Prostate gland (tissue), 2 donors: ENCODE measurements around the gene IQSEC3.

Experiments
- POLR2A ChIP-seq: fragments of 450-650 bp; IDR thresholded peaks from one replicate; pipeline ENCODE4 v1.6.1; 2016; ENCODE audit warnings: antibody characterized with exemption, mild to moderate bottlenecking
- POLR2AphosphoS5 ChIP-seq: sonication (generic); formaldehyde crosslinking; IDR thresholded peaks from one replicate; pipeline ENCODE4 v1.6.1; 2017; ENCODE audit warnings: antibody characterized with exemption
- TF ChIP-seq, protein P1 (sequence below), 4 experiments: fragments of 200-600 bp in 2 of 4; fragments of 450-650 bp in 2 of 4; sonication (generic) in 2 of 4; IDR thresholded peaks; 1 replicate in 3 of 4; 2 replicates in 1 of 4; pipeline ENCODE4 v1.5.1; 2016 to 2019; ENCODE audit warnings: antibody characterized with exemption in 4 of 4, mild to moderate bottlenecking in 2 of 4, moderate library complexity in 2 of 4

DNA sequence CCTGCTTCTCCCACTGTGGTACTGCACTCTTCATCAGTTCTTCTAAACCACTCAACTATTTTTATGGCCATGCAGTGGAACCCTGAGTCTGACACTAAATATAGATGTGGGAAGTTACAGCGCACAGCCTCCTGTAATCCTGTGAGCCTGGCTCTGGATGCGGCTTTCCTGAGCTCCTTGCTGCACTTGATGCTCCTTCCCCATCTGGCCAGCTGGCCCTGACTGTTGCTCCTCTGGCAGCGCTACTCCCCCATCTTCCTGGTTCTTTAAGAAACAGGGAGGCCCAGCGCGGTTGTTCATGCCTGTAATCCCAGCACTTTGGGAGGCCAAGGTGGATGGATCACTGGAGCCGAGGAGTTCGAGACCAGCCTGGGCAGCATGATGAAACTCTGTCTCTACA, 24.6 kb downstream of the IQSEC3 start:
- TF ChIP-seq, protein P1, sequence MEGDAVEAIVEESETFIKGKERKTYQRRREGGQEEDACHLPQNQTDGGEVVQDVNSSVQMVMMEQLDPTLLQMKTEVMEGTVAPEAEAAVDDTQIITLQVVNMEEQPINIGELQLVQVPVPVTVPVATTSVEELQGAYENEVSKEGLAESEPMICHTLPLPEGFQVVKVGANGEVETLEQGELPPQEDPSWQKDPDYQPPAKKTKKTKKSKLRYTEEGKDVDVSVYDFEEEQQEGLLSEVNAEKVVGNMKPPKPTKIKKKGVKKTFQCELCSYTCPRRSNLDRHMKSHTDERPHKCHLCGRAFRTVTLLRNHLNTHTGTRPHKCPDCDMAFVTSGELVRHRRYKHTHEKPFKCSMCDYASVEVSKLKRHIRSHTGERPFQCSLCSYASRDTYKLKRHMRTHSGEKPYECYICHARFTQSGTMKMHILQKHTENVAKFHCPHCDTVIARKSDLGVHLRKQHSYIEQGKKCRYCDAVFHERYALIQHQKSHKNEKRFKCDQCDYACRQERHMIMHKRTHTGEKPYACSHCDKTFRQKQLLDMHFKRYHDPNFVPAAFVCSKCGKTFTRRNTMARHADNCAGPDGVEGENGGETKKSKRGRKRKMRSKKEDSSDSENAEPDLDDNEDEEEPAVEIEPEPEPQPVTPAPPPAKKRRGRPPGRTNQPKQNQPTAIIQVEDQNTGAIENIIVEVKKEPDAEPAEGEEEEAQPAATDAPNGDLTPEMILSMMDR (IDR thresholded peaks at IDR 0.05): no peak
- TF ChIP-seq POLR2AphosphoS5: no peak
- no peak for TF ChIP-seq POLR2A
